Regular cardiac myocyte (primary cell): ENCODE data around the gene HDAC9. TPM values are rescaled to one million over a fixed set of nuclear protein-coding genes. Genes with fewer than 3 reads are reported as not detected.

Experiments
- total RNA-seq: library from RNA; depleted of rRNA; stranded (reverse); fragments of >200 nt; gene quantifications from 2 replicates; pipeline ENCODE4 v1.2.3, GENCODE V29; 2014

The HDAC9 gene
- total RNA-seq = 18.2 and 51.9 TPM in 2 replicates

DNA sequence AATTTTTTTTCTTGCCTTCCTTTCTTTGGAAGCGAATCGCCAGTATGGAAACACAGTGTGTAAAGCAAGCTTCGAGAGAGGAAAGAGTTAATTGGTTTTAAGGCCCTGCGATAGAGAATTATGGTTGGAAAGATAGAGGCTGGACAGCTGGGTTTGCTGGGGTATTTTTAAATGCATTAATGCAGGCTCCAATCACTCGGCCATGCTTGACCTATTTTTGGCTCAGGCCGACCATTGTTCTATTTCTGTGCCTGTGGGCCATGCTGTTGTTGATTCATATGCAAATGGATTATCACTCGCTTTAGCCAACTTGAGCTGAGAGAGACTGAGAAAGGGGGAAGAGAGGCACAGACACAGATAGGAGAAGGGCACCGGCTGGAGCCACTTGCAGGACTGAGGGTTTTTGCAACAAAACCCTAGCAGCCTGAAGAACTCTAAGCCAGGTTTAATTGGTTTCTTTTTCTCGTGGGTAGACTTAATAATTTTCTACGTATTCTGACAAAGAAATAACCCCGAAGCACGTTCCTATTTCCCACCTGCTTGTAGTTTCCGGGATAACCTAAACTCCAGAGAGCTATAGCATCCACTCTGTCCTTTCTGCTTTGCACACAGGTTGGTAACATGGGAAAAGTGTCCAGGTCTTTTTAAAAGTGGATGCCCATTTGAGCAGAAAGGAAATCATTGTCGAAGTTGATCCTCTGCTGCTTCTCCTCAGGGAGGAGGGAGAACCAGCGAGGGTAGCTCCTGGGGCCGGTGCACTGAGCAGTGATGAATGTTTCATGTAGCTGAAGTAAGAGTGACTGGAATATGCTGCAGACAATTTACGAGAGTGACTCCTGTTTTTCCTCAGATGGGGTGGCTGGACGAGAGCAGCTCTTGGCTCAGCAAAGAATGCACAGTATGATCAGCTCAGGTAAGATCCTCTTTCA is at the start of gene HDAC9:
TSS of gene HDAC9 (plus strand) at position 338 of the 929 bp plus-strand sequence. CDS start at position 892, 554 bp downstream.

